Measurements from ENCODE around the gene SCUBE3.

SCUBE3 gene

DNA sequence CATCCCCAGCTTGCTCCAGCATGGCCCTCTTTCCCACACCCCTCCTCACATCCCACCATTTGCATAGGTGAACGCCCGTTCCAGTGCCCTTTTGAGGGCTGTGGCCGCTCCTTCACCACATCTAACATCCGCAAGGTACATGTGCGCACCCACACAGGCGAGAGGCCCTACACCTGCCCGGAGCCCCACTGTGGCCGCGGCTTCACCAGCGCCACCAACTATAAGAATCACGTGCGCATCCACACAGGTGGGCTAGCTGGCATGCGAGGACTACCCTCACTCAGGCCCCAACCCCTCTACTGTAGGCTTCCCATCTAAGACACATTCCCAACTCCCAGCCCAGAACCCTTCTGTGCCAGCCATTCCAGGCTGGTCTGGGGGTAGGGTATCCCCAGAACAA lies 77.7 kb downstream of the SCUBE3 start:
- no peak overlapping the region for H3K4me3 ChIP-seq
- H3K27ac ChIP-seq = no peak overlapping the region
- no peak for DNase-seq (ENCODE audit: low spot score)
- TF ChIP-seq CTCF (IDR thresholded peaks at IDR 0.05) = no peak

DNA sequence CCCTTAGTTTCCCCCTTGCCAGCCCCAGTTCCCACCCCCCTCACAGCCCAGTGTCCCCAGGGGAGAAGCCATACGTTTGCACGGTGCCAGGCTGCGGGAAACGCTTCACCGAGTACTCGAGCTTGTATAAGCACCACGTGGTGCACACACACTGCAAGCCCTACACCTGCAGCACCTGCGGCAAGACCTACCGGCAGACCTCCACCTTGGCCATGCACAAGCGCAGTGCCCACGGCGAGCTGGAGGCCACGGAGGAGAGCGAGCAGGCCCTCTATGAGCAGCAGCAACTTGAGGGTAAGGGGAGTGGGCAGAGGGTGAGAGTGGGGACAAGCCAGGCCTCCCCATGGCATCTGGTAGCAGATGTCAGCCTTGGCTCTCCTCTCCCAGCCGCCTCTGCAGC lies 78.7 kb downstream of the SCUBE3 start:
- no peak for TF ChIP-seq CTCF (IDR thresholded peaks at IDR 0.05)
- Histone ChIP-seq H3K4me3 (no peak overlapping the region), H3K27ac (no peak overlapping the region)
- no peak for DNase-seq (ENCODE audit: low spot score)

DNA sequence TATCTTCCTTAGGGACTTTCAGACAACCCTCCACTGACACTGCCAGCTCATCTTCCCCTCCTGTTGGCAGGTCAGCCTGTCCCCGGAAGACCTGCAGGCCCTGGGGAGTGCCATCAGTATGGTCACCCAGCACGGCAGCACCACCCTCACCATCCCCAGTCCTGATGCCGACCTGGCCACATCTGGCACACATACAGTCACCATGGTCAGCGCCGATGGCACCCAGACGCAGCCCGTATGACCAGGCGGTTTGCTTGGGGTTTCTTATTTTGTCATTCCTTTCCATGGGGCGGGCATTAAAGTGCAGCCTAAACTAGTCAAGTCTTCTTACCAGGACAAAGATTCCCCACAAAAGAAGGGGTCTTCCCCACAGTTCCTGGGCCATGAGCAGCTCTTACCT lies 79.9 kb downstream of the SCUBE3 start:
- TF ChIP-seq CTCF (IDR thresholded peaks at IDR 0.05) = no peak
- DNase-seq (ENCODE audit: low spot score) = no peak
- H3K4me3 ChIP-seq = no peak overlapping the region
- H3K27ac ChIP-seq = no peak overlapping the region

- Histone ChIP-seq H3K4me3 (no peak overlapping the region), H3K27ac (no peak overlapping the region)
- peak; percentile 32 for TF ChIP-seq CTCF (IDR thresholded peaks at IDR 0.05)
- no peak for DNase-seq (ENCODE audit: low spot score)
Observed at GRCh38 chr6:35294308-35294945, 80.7 kb downstream of the SCUBE3 start.

DNA sequence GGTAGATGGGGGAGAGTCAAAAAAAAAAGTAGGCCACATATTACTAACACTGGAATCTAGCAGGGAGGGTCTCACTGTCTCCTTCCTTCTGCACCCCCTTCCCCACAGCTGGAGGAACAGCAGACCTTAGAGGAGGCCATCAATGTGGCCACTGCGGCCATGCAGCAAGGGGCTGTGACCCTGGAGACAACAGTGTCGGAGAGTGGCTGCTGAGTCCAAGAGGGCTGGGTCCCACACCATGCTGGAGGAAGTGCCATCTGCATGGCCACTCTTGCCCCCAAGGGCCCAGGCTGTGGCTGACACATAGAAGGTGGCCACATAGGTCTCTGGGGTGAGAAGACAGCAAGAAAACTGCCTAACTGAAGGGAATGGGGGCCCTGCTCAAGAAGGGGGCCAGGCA lies 81.3 kb downstream of the SCUBE3 start:
- H3K4me3 ChIP-seq = no peak overlapping the region
- H3K27ac ChIP-seq = no peak overlapping the region
- no peak for TF ChIP-seq CTCF (IDR thresholded peaks at IDR 0.05)
- DNase-seq (ENCODE audit: low spot score) = no peak

DNA sequence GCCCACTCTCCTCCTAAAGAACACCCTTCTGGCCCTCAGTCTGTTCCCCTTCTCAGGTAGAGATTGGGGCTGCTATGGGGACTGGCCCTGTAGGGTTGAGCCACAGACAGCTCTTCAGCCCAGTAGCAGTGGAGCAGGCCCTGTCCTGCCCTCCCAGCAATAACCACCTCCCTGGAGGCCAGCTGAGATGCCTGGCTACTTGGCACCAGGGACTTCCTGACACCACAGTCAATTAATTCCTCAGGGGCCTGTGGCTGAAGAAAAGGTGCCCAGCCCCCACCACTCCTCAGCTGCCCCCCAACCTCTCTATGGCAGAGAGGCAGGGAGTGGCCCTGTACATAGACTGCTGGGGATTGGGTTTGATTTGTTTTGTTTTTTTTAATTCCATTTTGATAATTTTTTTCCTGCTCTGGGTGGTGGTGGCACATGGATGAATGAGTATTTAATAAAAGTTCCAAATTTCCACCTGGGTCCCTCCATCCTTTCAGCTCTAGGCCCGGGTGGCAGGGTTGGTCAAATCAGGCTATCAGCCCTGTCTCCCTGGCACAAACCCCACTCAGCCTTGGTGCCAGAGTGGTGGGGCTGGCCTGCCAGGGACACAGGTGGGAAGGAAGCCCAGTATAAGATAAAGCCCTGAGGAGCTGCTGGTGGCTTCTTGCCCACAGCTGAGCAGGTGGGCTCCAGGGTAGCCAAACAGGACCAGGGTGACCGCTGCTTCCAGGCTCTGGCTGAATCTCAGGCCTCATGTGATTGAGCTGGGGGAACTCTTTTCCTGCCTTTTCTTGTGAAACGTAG lies 82.0 kb downstream of the SCUBE3 start:
- no peak overlapping the region for H3K27ac ChIP-seq
- no peak for DNase-seq (ENCODE audit: low spot score)
- no peak overlapping the region for H3K4me3 ChIP-seq
- no peak for TF ChIP-seq CTCF (IDR thresholded peaks at IDR 0.05)

Measured in coronary artery (tissue), 2 donors.